GM23248 (cell line): Measurements from ENCODE around the gene ZSCAN2. TPM values are rescaled to one million over a fixed set of nuclear protein-coding genes. Genes with fewer than 3 reads are reported as not detected.
A peak's percentile ranks its signal among the peaks of the same experiment; 100 is the strongest.

Experiments used
- DNase-seq: peaks from one replicate; pipeline ENCODE4 v3.0.0-alpha.2; 2015
- H2AFZ ChIP-seq: fragments of 200-600 bp; sonication (generic); 2 replicates; pipeline ENCODE4 v1.6.1; 2016; ENCODE audit warnings: antibody characterized with exemption
- H3F3A ChIP-seq: fragments of 200-600 bp; sonication (generic); 2 replicates; pipeline ENCODE4 v1.6.1; 2016; ENCODE audit warnings: mild to moderate bottlenecking, antibody characterized with exemption, mixed run types; ENCODE audit not compliant: insufficient read depth
- H3K27ac ChIP-seq: fragments of 200-600 bp; sonication (generic); 2 replicates; pipeline ENCODE4 v1.5.1; 2016; ENCODE audit warnings: mild to moderate bottlenecking
- H3K27me3 ChIP-seq: fragments of 200-600 bp; sonication (generic); replicated peaks from 2 replicates; pipeline ENCODE4 v1.6.1; 2016; ENCODE audit warnings: mild to moderate bottlenecking; ENCODE audit not compliant: insufficient read depth
- H3K36me3 ChIP-seq: fragments of 200-600 bp; sonication (generic); 2 replicates; pipeline ENCODE4 v1.6.1; 2016; ENCODE audit warnings: low read depth, mild to moderate bottlenecking
- H3K4me1 ChIP-seq: fragments of 200-600 bp; sonication (generic); 2 replicates; pipeline ENCODE4 v1.6.1; 2016; ENCODE audit warnings: mild to moderate bottlenecking; ENCODE audit not compliant: insufficient read depth
- H3K4me2 ChIP-seq: fragments of 200-600 bp; sonication (generic); one replicate; pipeline ENCODE4 v1.6.1; 2016; ENCODE audit warnings: mild to moderate bottlenecking; ENCODE audit not compliant: unreplicated experiment
- H3K4me3 ChIP-seq: fragments of 200-600 bp; sonication (generic); 2 replicates; pipeline ENCODE4 v1.5.1; 2016; ENCODE audit warnings: mild to moderate bottlenecking
- H3K79me2 ChIP-seq: fragments of 200-600 bp; sonication (generic); 2 replicates; pipeline ENCODE4 v1.6.1; 2016; ENCODE audit warnings: mild to moderate bottlenecking; ENCODE audit not compliant: insufficient read depth
- H3K9ac ChIP-seq: fragments of 200-600 bp; sonication (generic); 2 replicates; pipeline ENCODE4 v1.6.1; 2016; ENCODE audit warnings: mild to moderate bottlenecking
- H3K9me2 ChIP-seq: fragments of 200-600 bp; sonication (generic); 2 replicates; pipeline ENCODE4 v1.6.1; 2016; ENCODE audit warnings: mixed run types, mild to moderate bottlenecking, moderate library complexity; ENCODE audit not compliant: insufficient read depth
- H3K9me3 ChIP-seq: fragments of 200-600 bp; sonication (generic); one replicate; pipeline ENCODE4 v1.6.1; 2017; ENCODE audit warnings: low read depth
- H4K20me1 ChIP-seq: fragments of 200-600 bp; sonication (generic); 2 replicates; pipeline ENCODE4 v1.6.0; 2016; ENCODE audit not compliant: insufficient read depth
- EZH2 ChIP-seq: fragments of 200-600 bp; sonication (generic); IDR thresholded peaks from 2 replicates; pipeline ENCODE4 v1.6.1; 2018; ENCODE audit warnings: antibody characterized with exemption, mild to moderate bottlenecking; ENCODE audit not compliant: insufficient read depth, poor library complexity, severe bottlenecking
- EZH2phosphoT487 ChIP-seq: fragments of 200-600 bp; sonication (generic); IDR thresholded peaks from 2 replicates; pipeline ENCODE4 v1.6.1; 2018; ENCODE audit warnings: antibody characterized with exemption, moderate library complexity, mild to moderate bottlenecking, low read depth; ENCODE audit not compliant: insufficient read depth
- in situ Hi-C: fragments of 300-500 bp; cut with MboI; formaldehyde crosslinking; loops from 2 replicates; pipeline ENCODE4 v1.15.0; 2020
- polyA plus RNA-seq: library from polyadenylated mRNA; unstranded; fragments of >200 nt; fragmentation: Nextera tagmentation; extraction: Ambion mirVana; gene quantifications from 2 replicates; pipeline ENCODE4 v1.2.1, GENCODE V29; 2016
- total RNA-seq: library from RNA; depleted of rRNA; stranded (reverse); fragments of >200 nt; shearing (Covaris generic); gene quantifications from 2 replicates; pipeline ENCODE4 v1.2.3, GENCODE V29; 2014; rRNA removed

ZSCAN2 gene
- total and polyA plus RNA-seq, 2 experiments from 2014 or later, result 2.8 to 15.0 TPM

- H3K9ac ChIP-seq, result peak overlapping the region; percentile 38; the same call in 1 of the 2 replicates
- no peaks in the 10 kb centered on the region for H3K9me3 ChIP-seq
- peaks cover 37% of the 10 kb centered on the region for H3F3A ChIP-seq
- TF ChIP-seq EZH2 (no peak), EZH2phosphoT487 (no peak)
- peaks cover 34% of the 10 kb centered on the region for H3K79me2 ChIP-seq
- peak overlapping the region; percentile 88 for H3K27ac ChIP-seq
- in situ Hi-C loops, result no loop called here
- H3K36me3 ChIP-seq, result peaks cover 22% of the 10 kb centered on the region
- no peaks in the 10 kb centered on the region for H4K20me1 ChIP-seq
- peak overlapping the region; percentile 56 for H3K4me3 ChIP-seq
- no peaks in the 10 kb centered on the region for H3K27me3 ChIP-seq
- peak; percentile 86 for DNase-seq
- no peaks in the 10 kb centered on the region for H3K9me2 ChIP-seq
- H3K4me1 ChIP-seq, result peaks cover 43% of the 10 kb centered on the region
- no peak overlapping the region for H2AFZ ChIP-seq
- H3K4me2 ChIP-seq, result peak overlapping the region; percentile 79
Observed at GRCh38 chr15:84671211-84671610, 70.4 kb downstream of the ZSCAN2 start.

Other genes starting within 250 kb of the ZSCAN2 start
- 26.0 and 31.9 TPM in 2 replicates for gene WDR73, start 53.3 kb downstream of the ZSCAN2 start, total RNA-seq
- gene WDR73, start 53.3 kb downstream of the ZSCAN2 start, polyA plus RNA-seq, result 25.2 and 25.6 TPM in 2 replicates
- gene NMB, start 57.2 kb downstream of the ZSCAN2 start, total RNA-seq, result 7.7 and 14.0 TPM in 2 replicates
- gene NMB, start 57.2 kb downstream of the ZSCAN2 start, polyA plus RNA-seq, result 8.2 and 11.1 TPM in 2 replicates
- 223 and 257 TPM in 2 replicates for gene SEC11A, start 115.1 kb downstream of the ZSCAN2 start, total RNA-seq
- gene SEC11A, start 115.1 kb downstream of the ZSCAN2 start, polyA plus RNA-seq, result 214 and 217 TPM in 2 replicates
- gene ZNF592, start 147.6 kb downstream of the ZSCAN2 start, total RNA-seq, result 9.8 and 11.6 TPM in 2 replicates
- gene ZNF592, start 147.6 kb downstream of the ZSCAN2 start, polyA plus RNA-seq, result 7.0 and 7.4 TPM in 2 replicates
- 0.13 and 5.0 TPM in 2 replicates for gene ALPK3, start 216.3 kb downstream of the ZSCAN2 start, total RNA-seq
- 0.04 TPM in 1 of 2 replicates, not detected in the other for gene ALPK3, start 216.3 kb downstream of the ZSCAN2 start, polyA plus RNA-seq